A549 (cell line): ENCODE measurements around the gene CCND1. TPM values are rescaled to one million over a fixed set of nuclear protein-coding genes. Genes with fewer than 3 reads are reported as not detected.

Source experiments
- ATAC-seq, 2 experiments: fragments of 200-7000 bp in 1 of 2; fragments of >200 bp in 1 of 2; cut with Nextera tagmentation in 1 of 2; cut with Tn5 transposase in 1 of 2; 3 replicates each; pipeline versions ENCODE4 v1.8.0 to v1.9.1; 2018 to 2020; ENCODE audit warnings: mild to moderate bottlenecking in 1 of 2, moderate library complexity in 1 of 2
- CTCF ChIA-PET: fragments of 300-600 bp; sonication (Branson Sonifier 250); formaldehyde crosslinking; extraction: SDS; loops from one replicate; lab custom pipeline; 2021; ENCODE audit warnings: antibody characterized with exemption, inconsistent platforms; lab: Yijun Ruan, JAX
- POLR2A ChIA-PET: fragments of 350-600 bp; formaldehyde crosslinking; extraction: SDS; loops from one replicate; lab custom pipeline; 2021; ENCODE audit warnings: antibody characterized with exemption, inconsistent platforms; lab: Yijun Ruan, JAX
- DNase-seq, 2 experiments: peaks; one replicate each; pipeline versions ENCODE4 v3.0.0 to v3.0.0-alpha.2; 2011 to 2016; ENCODE audit warnings: low read depth in 1 of 2, low spot score in 1 of 2
- FAIRE-seq: peaks from 2 replicates; lab custom pipeline; 2011; peaks lifted over from hg19 to GRCh38; lab: Jason Lieb, UNC
- H3K27ac ChIP-seq, 2 experiments: fragments of >200 bp; sonication (Bioruptor Twin); formaldehyde crosslinking; 3 replicates each; pipeline ENCODE4 v1.5.1; 2016 to 2017
- H3K4me1 ChIP-seq: fragments of >200 bp; sonication (Bioruptor Twin); formaldehyde crosslinking; 3 replicates; pipeline ENCODE4 v1.6.1; 2016
- H3K4me2 ChIP-seq: fragments of >200 bp; sonication (Bioruptor Twin); formaldehyde crosslinking; 3 replicates; pipeline ENCODE4 v1.6.1; 2016
- H3K4me3 ChIP-seq: fragments of >200 bp; sonication (Bioruptor Twin); formaldehyde crosslinking; 3 replicates; pipeline ENCODE4 v1.5.1; 2016
- H3K9me3 ChIP-seq: fragments of >200 bp; sonication (Bioruptor Twin); formaldehyde crosslinking; 3 replicates; pipeline ENCODE4 v1.6.1; 2016
- ATOH8 ChIP-seq: fragments of 250-450 bp; sonication (Bioruptor Pico); IDR thresholded peaks from 2 replicates; pipeline ENCODE4 v1.5.0; 2020; ENCODE audit warnings: low read depth, mild to moderate bottlenecking, moderate library complexity
- BCL3 ChIP-seq: fragments of >200 bp; sonication (Bioruptor Twin); formaldehyde crosslinking; IDR thresholded peaks from 3 replicates; pipeline ENCODE4 v1.6.1; 2016
- CBX8 ChIP-seq: fragments of 200-600 bp; sonication (generic); IDR thresholded peaks from 2 replicates; pipeline ENCODE4 v1.6.1; 2016
- CEBPB ChIP-seq, 2 experiments: fragments of >200 bp in 1 of 2; sonication (Bioruptor Twin) in 1 of 2; formaldehyde crosslinking in 1 of 2; IDR thresholded peaks; 2 replicates each; pipeline ENCODE4 v1.6.1; 2012 to 2016
- CHD4 ChIP-seq: fragments of 200-600 bp; sonication (generic); IDR thresholded peaks from 2 replicates; pipeline ENCODE4 v1.6.1; 2016; ENCODE audit warnings: antibody characterized with exemption, mild to moderate bottlenecking, borderline replicate concordance
- EHF ChIP-seq: fragments of 250-450 bp; sonication (Bioruptor Pico); IDR thresholded peaks from 2 replicates; pipeline ENCODE4 v1.5.0; 2020; ENCODE audit warnings: mild to moderate bottlenecking
- EHMT2 ChIP-seq: fragments of 200-600 bp; sonication (generic); IDR thresholded peaks from 2 replicates; pipeline ENCODE4 v1.6.1; 2016; ENCODE audit warnings: antibody characterized with exemption, low read depth, mild to moderate bottlenecking, moderate library complexity
- ELK1 ChIP-seq: fragments of 150-350 bp; IDR thresholded peaks from 2 replicates; pipeline ENCODE4 v1.6.1; 2014; ENCODE audit warnings: low read depth, mild to moderate bottlenecking, low read length
- EP300 ChIP-seq, 2 experiments: fragments of >200 bp; sonication (Bioruptor Twin); formaldehyde crosslinking; IDR thresholded peaks; 2 replicates in 1 of 2; 3 replicates in 1 of 2; pipeline ENCODE4 v1.6.1; 2016 to 2017
- ESRRA ChIP-seq: fragments of 150-350 bp; IDR thresholded peaks from 2 replicates; pipeline ENCODE4 v1.6.1; 2014; ENCODE audit warnings: mild to moderate bottlenecking, low read length, borderline replicate concordance
- FOXS1 ChIP-seq: fragments of 250-450 bp; sonication (Bioruptor Pico); IDR thresholded peaks from 2 replicates; pipeline ENCODE4 v1.5.0; 2020; ENCODE audit warnings: mild to moderate bottlenecking, moderate library complexity
- HEYL ChIP-seq: fragments of 250-450 bp; sonication (Bioruptor Pico); IDR thresholded peaks from 2 replicates; pipeline ENCODE4 v1.8.0; 2021; ENCODE audit warnings: mild to moderate bottlenecking, moderate library complexity
- HOXA7 ChIP-seq: fragments of 250-450 bp; sonication (Bioruptor Pico); IDR thresholded peaks from 2 replicates; pipeline ENCODE4 v1.5.0; 2020; ENCODE audit warnings: mild to moderate bottlenecking, moderate library complexity
- MYC ChIP-seq: IDR thresholded peaks from 2 replicates; pipeline ENCODE4 v1.6.1; 2012; ENCODE audit warnings: mild to moderate bottlenecking, inconsistent platforms, low read length, improper control_type of control experiment, borderline replicate concordance
- NFE2L2 ChIP-seq: fragments of 150-350 bp; conservative IDR thresholded peaks from 2 replicates; pipeline ENCODE4 v1.6.1; 2014; ENCODE audit warnings: low read length
- NR3C1 ChIP-seq: fragments of >200 bp; sonication (Bioruptor Twin); formaldehyde crosslinking; IDR thresholded peaks from 3 replicates; pipeline ENCODE4 v1.6.1; 2017
- POLR2AphosphoS2 ChIP-seq: conservative IDR thresholded peaks from 2 replicates; pipeline ENCODE4 v1.6.1; 2012; ENCODE audit warnings: low read length, improper control_type of control experiment, inconsistent platforms
- RAD21 ChIP-seq, 2 experiments: fragments of >200 bp in 1 of 2; sonication (Bioruptor Twin) in 1 of 2; formaldehyde crosslinking in 1 of 2; IDR thresholded peaks in 1 of 2; conservative IDR thresholded peaks in 1 of 2; 2 replicates in 1 of 2; 3 replicates in 1 of 2; pipeline ENCODE4 v1.6.1; 2012 to 2018; ENCODE audit warnings: inconsistent platforms in 1 of 2
- RCOR1 ChIP-seq: fragments of 150-350 bp; IDR thresholded peaks from 2 replicates; pipeline ENCODE4 v1.6.1; 2014; ENCODE audit warnings: antibody characterized with exemption, low read length, low read depth
- RFX5 ChIP-seq: fragments of 450-650 bp; IDR thresholded peaks from 2 replicates; pipeline ENCODE4 v1.7.1; 2014; ENCODE audit warnings: antibody characterized with exemption, mild to moderate bottlenecking, moderate library complexity
- SREBF2 ChIP-seq: fragments of 450-650 bp; IDR thresholded peaks from 2 replicates; pipeline ENCODE4 v1.6.1; 2014; ENCODE audit warnings: mild to moderate bottlenecking, moderate library complexity
- ZFP36 ChIP-seq: fragments of 450-650 bp; IDR thresholded peaks from 2 replicates; pipeline ENCODE4 v1.6.1; 2014; ENCODE audit warnings: borderline replicate concordance; ENCODE audit not compliant: partially characterized antibody
- ZNF302 ChIP-seq: fragments of 250-450 bp; sonication (Bioruptor Pico); IDR thresholded peaks from 2 replicates; pipeline ENCODE4 v1.9.0; 2021; ENCODE audit warnings: inconsistent platforms, mild to moderate bottlenecking, moderate library complexity
- WGBS: methylation state at CpG from one replicate; pipeline ENCODE4 v1.1.6; 2017; ENCODE audit errors: missing lambda C conversion rate; 5-methylcytosine and 5-hydroxymethylcytosine counted together
- polyA plus RNA-seq, 4 experiments: library from polyadenylated mRNA; depleted of rRNA in 3 of 4; stranded (reverse); fragments of >200 nt; fragmentation: RNase III in 1 of 4; extraction: RNeasy Plus Mini Kit Qiagen cat#74134 plus additional on column Dnase treatment in 1 of 4; gene quantifications; 2 replicates in 3 of 4; 3 replicates in 1 of 4; pipeline ENCODE4 v1.2.3, GENCODE V29; 2011 to 2017
- TF ChIP-seq, protein P1 (sequence below): fragments of 450-650 bp; IDR thresholded peaks from 2 replicates; pipeline ENCODE4 v1.6.1; 2014; ENCODE audit warnings: antibody characterized with exemption
- TF ChIP-seq, protein P2 (sequence below): IDR thresholded peaks from 2 replicates; pipeline ENCODE4 v1.6.1; 2012

CCND1 gene
- polyA plus RNA-seq, 2 of the 4 experiments (the other 2 are of a cell fraction) = 131 to 136 TPM

GRCh38 chr11:69657456-69657910 is 16.5 kb downstream of the CCND1 start:
- TF ChIP-seq ZFP36 (no peak), ATOH8 (CRISPR knock-in tag) (no peak), RAD21 (conservative IDR thresholded peaks at IDR 0.05 in 1 of 2, IDR thresholded peaks at IDR 0.05 in 1 of 2) (no peak), SREBF2 (no peak), ELK1 (no peak), NFE2L2 (no peak)
- no peak for DNase-seq
- ATAC-seq = no peak
- Histone ChIP-seq H3K4me2 (no peak overlapping the region), H3K4me1 (peaks cover 37% of the 10 kb centered on the region), H3K9me3 (no peaks in the 10 kb centered on the region), H3K27ac (peak overlapping the region; percentile 87 to 90), H3K4me3 (no peak overlapping the region)
- WGBS = 90% methylated on average over 14 of the region's 14 CpGs
- no peak for FAIRE-seq
- ChIA-PET CTCF (interaction anchor here (1.2 to 10.9 kb wide), 5 partner anchors 8 to 555 kb away, joined by 3 to 149 read pairs (median 44); no protein-coding TSS in a partner anchor), POLR2A (no interaction called here)

- Histone ChIP-seq H3K9me3 (no peaks in the 10 kb centered on the region), H3K4me1 (peaks cover 31% of the 10 kb centered on the region), H3K4me2 (no peak overlapping the region)
- CTCF ChIA-PET = interaction anchor here (1.1 to 10.9 kb wide), 7 partner anchors 7 to 556 kb away, joined by 3 to 149 read pairs (median 12); no protein-coding TSS in a partner anchor
- POLR2A ChIA-PET = interaction anchor here (1.1 kb wide), 2 partner anchors 17 to 19 kb away, joined by 3 read pairs; partner anchors contain the start of gene LTO1
- no peak for ATAC-seq
- TF ChIP-seq NR3C1 (no peak), SREBF2 (no peak), ESRRA (no peak), NFE2L2 (no peak), EHF (CRISPR knock-in tag) (no peak), FOXS1 (CRISPR knock-in tag) (no peak), RFX5 (no peak), HOXA7 (CRISPR knock-in tag) (no peak), HEYL (CRISPR knock-in tag) (no peak), CEBPB (IDR thresholded peaks at IDR 0.05) (no peak)
- TF ChIP-seq, protein P1, sequence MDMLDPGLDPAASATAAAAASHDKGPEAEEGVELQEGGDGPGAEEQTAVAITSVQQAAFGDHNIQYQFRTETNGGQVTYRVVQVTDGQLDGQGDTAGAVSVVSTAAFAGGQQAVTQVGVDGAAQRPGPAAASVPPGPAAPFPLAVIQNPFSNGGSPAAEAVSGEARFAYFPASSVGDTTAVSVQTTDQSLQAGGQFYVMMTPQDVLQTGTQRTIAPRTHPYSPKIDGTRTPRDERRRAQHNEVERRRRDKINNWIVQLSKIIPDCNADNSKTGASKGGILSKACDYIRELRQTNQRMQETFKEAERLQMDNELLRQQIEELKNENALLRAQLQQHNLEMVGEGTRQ = no peak
- TF ChIP-seq, all 56 proteins: peak for 0
- FAIRE-seq (no peak), DNase-seq (no peak)
- WGBS = 92% methylated on average over 26 of the region's 27 CpGs
- Histone ChIP-seq H3K4me3 (no peak overlapping the region), H3K27ac (peak overlapping the region; percentile 87 to 90; a peak in 5 of 6 replicates)
These were observed 17.1 kb downstream of the CCND1 start for GRCh38 chr11:69657911-69658625.

GRCh38 chr11:69658626-69659450 is 17.9 kb downstream of the CCND1 start:
- H3K9me3 ChIP-seq = no peaks in the 10 kb centered on the region
- H3K4me2 ChIP-seq = no peak overlapping the region
- no peak overlapping the region for H3K4me3 ChIP-seq
- ATAC-seq (no peak), DNase-seq (no peak), FAIRE-seq (no peak)
- POLR2A ChIA-PET = interaction anchor here (1.1 kb wide), 2 partner anchors 17 to 20 kb away, joined by 3 read pairs; partner anchors contain the start of gene LTO1
- CTCF ChIA-PET = interaction anchor here (1.1 to 10.9 kb wide), 6 partner anchors 11 to 557 kb away, joined by 4 to 149 read pairs (median 26); no protein-coding TSS in a partner anchor
- WGBS = 86% methylated on average over 18 of the region's 18 CpGs
- H3K27ac ChIP-seq = peak overlapping the region in 1 of 2 experiments; percentile 90; a peak in 4 of 6 replicates
- H3K4me1 ChIP-seq = peaks cover 23% of the 10 kb centered on the region
- TF ChIP-seq ZNF302 (CRISPR knock-in tag) (no peak), BCL3 (no peak), EHMT2 (no peak), CBX8 (no peak), RCOR1 (no peak), MYC (no peak), EP300 (IDR thresholded peaks at IDR 0.05) (no peak), ESRRA (no peak), EHF (CRISPR knock-in tag) (no peak), POLR2AphosphoS2 (no peak), NR3C1 (no peak), RFX5 (no peak), CHD4 (no peak)
- TF ChIP-seq, protein P1 = no peak
- TF ChIP-seq, protein P2, sequence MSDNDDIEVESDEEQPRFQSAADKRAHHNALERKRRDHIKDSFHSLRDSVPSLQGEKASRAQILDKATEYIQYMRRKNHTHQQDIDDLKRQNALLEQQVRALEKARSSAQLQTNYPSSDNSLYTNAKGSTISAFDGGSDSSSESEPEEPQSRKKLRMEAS = no peak
